GM12891 (cell line): ENCODE measurements around the gene SDK1.

Source experiments
- POLR2A ChIP-seq: IDR thresholded peaks from 2 replicates; pipeline ENCODE4 v1.6.1; 2011; ENCODE audit warnings: low read depth, low read length, control low read depth
- POLR2AphosphoS5 ChIP-seq: IDR thresholded peaks from 2 replicates; pipeline ENCODE4 v1.6.1; 2011; ENCODE audit warnings: low read depth, low read length, control low read depth

GRCh38 chr7:3446786-3447185 is 145.7 kb downstream of the SDK1 start:
- no peak for TF ChIP-seq POLR2A
- no peak for TF ChIP-seq POLR2AphosphoS5
